PC-9 (cell line): ENCODE results near the gene VGLL4.

Experiments used
- EZH2 ChIP-seq: fragments of 200-600 bp; sonication (generic); IDR thresholded peaks from 2 replicates; pipeline ENCODE4 v1.8.0; 2017; ENCODE audit warnings: antibody characterized with exemption, low read depth
- TF ChIP-seq, protein P1 (sequence below): fragments of 200-600 bp; sonication (generic); conservative IDR thresholded peaks from 2 replicates; pipeline ENCODE4 v1.6.1; 2017; ENCODE audit warnings: mixed run types, antibody characterized with exemption, mild to moderate bottlenecking, moderate library complexity

DNA sequence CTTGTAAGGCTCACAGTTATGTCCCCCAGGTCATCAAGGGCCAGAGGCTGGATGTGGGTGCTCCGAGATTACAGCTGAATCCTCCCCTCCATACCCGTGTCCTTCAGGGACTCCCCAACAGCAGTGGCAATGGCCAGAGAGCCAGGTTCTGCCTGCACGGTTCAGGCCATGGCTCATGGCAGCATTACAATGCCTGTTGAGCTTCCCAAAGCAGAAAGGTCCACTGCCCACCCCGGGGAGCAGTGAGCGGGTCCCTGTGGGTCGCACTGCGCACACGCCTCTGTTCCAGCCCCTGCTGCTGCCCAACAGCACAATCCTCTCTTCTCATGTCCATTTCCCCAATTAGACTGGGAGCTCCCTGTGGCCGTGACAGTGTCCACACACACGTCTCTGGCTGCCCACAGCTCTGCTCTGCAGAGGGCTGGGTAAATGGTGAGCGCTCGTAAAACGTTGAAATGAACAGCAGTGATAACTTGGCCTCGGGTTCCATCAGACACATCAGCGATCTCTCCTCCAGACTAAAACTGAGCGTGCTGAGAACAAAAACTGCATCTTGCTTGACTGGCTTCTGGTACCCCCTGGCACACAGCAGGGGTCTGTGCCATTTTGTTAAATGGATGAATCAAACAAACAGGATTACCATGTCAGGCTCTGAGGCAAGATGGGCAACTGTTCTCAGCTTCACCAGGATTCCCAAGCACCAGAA is 80.4 kb downstream of the VGLL4 start:
- TF ChIP-seq, protein P1, sequence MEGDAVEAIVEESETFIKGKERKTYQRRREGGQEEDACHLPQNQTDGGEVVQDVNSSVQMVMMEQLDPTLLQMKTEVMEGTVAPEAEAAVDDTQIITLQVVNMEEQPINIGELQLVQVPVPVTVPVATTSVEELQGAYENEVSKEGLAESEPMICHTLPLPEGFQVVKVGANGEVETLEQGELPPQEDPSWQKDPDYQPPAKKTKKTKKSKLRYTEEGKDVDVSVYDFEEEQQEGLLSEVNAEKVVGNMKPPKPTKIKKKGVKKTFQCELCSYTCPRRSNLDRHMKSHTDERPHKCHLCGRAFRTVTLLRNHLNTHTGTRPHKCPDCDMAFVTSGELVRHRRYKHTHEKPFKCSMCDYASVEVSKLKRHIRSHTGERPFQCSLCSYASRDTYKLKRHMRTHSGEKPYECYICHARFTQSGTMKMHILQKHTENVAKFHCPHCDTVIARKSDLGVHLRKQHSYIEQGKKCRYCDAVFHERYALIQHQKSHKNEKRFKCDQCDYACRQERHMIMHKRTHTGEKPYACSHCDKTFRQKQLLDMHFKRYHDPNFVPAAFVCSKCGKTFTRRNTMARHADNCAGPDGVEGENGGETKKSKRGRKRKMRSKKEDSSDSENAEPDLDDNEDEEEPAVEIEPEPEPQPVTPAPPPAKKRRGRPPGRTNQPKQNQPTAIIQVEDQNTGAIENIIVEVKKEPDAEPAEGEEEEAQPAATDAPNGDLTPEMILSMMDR = no peak
- TF ChIP-seq EZH2 = no peak
